HG03135 (cell line): ENCODE results near the gene CASTOR2.
"Not testable (repeated sequence)": the region's sequence is repeated elsewhere in the genome, so short reads cannot be mapped to it uniquely, and the experiment has no call there.

ENCODE experiments used
- ATAC-seq: cut with Tn5 transposase; IDR thresholded peaks from one replicate; pipeline ENCODE4 v1.9.1; 2021; ENCODE audit warnings: mild to moderate bottlenecking, moderate library complexity; ENCODE audit not compliant: unreplicated experiment

Gene CASTOR2

GRCh38 chr7:74994869-74995543 is 30.5 kb downstream of the CASTOR2 start:
- not testable (repeated sequence) for ATAC-seq

- ATAC-seq = not testable (repeated sequence)
These were observed 31.9 kb downstream of the CASTOR2 start for GRCh38 chr7:74996361-74996760.

DNA sequence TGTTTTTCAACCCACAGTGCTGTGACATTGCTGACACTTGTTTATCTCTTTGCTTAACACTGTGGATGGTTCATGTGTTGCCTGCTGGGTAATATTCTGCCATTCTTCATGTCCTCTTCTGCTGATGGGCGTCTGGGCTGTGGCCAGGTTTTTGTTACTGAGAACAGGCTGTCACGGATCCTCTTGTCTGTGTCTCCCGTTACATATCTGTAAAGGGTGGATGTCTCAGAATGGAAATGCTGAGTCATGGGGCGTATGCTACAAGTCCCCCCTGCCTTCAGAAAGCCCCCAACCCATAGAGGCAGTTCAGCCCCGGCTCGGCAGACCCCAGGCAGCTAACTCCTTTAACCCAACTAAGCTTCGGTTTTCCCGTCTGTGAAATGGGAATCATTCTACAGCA is 33.3 kb downstream of the CASTOR2 start:
- not testable (repeated sequence) for ATAC-seq

DNA sequence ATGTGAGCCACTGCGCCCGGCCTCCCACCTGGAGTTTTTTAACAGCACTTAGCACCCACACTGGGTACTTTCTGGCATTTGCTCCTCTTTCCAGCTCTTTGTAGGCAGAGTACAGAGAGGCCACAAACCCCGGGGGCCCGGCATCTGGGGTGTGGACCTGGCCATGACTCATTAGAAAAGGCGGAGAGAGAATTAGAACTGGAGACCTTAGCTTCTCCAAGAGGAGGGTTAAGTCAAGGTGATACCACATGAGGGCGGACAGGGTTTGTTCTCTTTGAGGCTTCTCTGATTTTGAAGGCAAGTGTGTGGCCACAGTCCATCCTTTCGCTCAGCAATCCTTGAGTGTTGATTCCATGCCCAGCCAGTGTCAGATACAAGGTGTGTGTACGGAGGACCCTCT is 36.9 kb downstream of the CASTOR2 start:
- not testable (repeated sequence) for ATAC-seq

DNA sequence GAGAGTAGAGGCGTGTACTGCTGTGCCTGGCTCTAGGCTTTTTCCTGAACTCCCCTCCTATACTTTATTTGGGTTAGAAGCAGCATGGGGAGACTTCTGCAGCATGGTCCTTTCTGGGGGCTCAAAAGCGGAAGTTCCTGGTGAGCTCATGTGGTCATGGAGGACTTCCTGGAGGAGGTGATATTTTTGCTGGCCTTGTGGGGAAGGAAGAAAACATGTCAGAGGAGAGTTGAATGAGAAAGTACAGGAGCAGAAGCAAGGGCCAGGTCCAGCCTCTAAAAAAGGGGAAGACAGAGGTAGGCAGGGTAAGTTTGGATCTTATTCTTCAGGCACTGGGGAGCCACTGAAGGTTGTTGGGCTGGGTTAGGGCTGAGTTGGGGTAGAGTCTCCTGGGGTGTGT is 45.5 kb downstream of the CASTOR2 start:
- ATAC-seq = no peak

- ATAC-seq = no peak
These were observed 53.3 kb downstream of the CASTOR2 start for GRCh38 chr7:75017832-75018231.

- no peak for ATAC-seq
These were observed 54.3 kb downstream of the CASTOR2 start for GRCh38 chr7:75018570-75019364.

GRCh38 chr7:75019800-75020199 is 55.3 kb downstream of the CASTOR2 start:
- ATAC-seq = no peak

- no peak for ATAC-seq
These were observed 60.4 kb downstream of the CASTOR2 start for GRCh38 chr7:75024922-75025321.

DNA sequence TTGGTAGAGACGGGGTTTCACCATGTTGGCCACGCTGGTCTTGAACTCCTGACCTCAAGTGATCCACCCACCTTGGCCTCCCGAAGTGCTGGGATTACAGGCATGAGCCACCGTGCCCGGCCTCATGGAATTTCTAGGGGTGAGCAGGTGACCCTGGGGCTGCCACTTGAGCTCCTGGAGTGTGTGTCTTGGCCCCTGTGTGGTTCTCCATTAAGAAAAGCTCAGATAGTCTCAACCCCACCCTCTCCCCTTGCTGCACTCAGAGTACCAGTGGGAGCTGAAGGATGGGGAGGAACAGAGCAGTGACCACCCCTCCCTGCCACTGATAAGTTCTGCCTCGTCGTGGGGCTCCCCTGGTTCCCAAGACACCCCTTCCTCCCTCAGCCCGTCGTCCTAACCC is 63.8 kb downstream of the CASTOR2 start:
- ATAC-seq = no peak

DNA sequence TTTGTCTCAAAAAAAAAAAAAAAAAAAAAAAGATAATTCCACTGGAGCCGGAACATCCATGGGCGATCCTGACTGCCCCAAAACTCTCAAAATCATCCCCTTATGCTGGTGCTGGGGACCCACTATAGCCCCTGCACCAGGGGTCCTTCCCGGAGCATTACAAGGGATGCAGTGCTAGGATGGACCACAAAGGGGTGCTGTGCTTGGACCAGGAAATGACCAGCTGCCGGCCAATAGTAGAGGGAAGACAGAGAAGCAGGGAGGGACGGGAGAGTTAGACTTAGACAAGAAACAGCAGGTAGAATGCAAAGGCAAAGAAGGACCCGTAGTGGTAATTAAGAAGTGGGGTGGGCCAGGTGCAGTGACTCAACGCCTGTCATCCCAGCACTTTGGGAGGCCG is 68.6 kb downstream of the CASTOR2 start:
- no peak for ATAC-seq

- no peak for ATAC-seq
These were observed 69.3 kb downstream of the CASTOR2 start for GRCh38 chr7:75033826-75034225.

- no peak for ATAC-seq
These were observed 74.0 kb downstream of the CASTOR2 start for GRCh38 chr7:75038508-75038907.

DNA sequence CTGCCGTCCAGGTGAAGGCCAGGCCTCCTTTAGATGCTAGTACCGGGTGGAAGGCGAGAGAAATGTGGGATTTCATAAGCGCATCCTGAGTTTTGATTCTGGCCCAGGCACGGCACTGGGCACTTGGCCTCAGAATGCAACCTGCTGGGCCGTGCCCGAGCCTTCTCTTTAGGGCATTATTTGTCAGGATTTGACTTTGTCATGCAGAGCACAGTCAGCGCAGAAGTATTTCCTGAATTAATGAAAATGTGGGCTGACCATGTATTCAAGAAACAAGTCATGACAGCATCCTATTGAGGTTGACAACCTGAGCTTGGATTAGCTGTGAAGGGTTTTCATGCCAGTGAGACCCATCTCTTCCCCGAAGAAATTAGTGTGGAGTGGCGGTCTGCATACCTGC is 74.7 kb downstream of the CASTOR2 start:
- no peak for ATAC-seq

GRCh38 chr7:75039709-75040108 is 75.2 kb downstream of the CASTOR2 start:
- ATAC-seq = no peak

- no peak for ATAC-seq
These were observed 76.0 kb downstream of the CASTOR2 start for GRCh38 chr7:75040512-75040911.

DNA sequence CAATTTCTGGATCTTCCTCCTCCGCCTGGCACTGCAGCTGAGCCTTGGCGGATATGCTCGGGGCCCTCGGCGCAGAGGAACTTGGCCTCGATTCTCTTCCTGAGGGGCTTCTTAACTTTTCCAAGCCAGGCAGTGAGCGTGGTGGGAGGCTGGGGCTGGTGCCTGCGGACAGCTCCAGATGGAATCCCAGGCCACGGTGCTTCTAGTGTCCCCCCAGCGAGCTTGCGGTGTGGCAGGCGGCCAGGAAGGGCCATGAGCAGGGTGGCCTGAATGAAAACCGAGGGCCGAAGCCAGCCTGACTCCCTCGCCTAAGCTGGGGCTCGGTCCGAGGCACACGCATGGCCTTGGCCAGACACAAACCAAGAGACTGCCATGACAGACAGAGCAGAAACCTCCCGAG is 77.8 kb downstream of the CASTOR2 start:
- ATAC-seq = no peak

DNA sequence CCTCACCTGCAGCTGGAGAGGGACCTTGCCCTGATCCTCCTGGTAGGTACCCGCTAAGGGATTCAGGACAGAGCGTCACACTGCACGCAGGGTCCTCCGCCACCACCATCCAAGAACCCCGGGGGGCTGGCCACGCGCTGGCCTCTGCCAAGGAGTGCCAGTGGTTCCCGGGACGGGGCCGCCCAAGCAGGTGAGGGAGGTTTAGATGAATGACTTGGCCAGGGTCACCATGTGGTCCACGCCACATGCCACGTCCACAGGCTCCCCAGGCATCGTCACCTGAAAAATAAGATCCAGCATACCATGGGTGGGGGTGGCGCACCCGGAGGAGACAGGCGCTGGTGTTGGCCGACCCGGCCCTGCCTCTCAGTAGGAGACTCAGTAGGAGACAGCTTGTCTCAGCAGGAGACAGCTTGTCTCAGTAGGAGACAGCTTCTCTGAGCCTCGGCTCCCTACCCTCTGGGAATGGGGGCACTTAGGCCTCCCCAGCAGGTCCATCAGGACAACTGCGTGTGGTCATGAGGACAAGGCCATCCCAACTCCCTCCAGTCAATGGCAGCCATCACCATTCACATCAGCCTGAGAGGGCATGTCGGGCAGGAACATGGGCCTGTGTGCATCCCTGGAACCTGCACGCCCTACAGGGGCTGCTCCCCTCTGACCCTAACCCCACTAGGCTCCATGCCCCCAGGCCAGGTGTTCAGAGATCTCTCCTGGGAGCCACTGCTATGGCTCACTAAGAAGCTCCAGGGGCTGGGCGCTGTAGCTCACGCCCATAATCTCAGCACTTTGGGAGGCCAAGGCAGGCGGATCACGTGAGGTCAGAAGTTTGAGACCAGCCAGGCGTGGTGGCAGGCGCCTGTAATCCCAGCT is 78.6 kb downstream of the CASTOR2 start:
- no peak for ATAC-seq

GRCh38 chr7:75045881-75046280 is 81.4 kb downstream of the CASTOR2 start:
- ATAC-seq = no peak

GRCh38 chr7:75048435-75049379 is 84.2 kb downstream of the CASTOR2 start:
- no peak for ATAC-seq
